Neuronal stem cell (in vitro differentiated cells): ENCODE data around the gene CLEC16A.

Experiments
- DNase-seq: peaks from one replicate; pipeline ENCODE4 v3.0.0-alpha.2; 2013; ENCODE audit warnings: low spot score
- H2AFZ ChIP-seq: one replicate; pipeline ENCODE4 v1.6.1; 2013; ENCODE audit warnings: mild to moderate bottlenecking, low read length, inconsistent platforms
- H2AK5ac ChIP-seq: 2 replicates; pipeline ENCODE4 v1.6.1; 2013; ENCODE audit warnings: low read depth, mild to moderate bottlenecking, inconsistent platforms, low read length, moderate library complexity, mixed read lengths
- H2BK120ac ChIP-seq: 2 replicates; pipeline ENCODE4 v1.6.1; 2013; ENCODE audit warnings: low read depth, mild to moderate bottlenecking, inconsistent platforms, low read length, moderate library complexity, mixed read lengths
- H2BK12ac ChIP-seq: one replicate; pipeline ENCODE4 v1.6.1; 2013; ENCODE audit warnings: low read length, inconsistent platforms
- H2BK15ac ChIP-seq: 2 replicates; pipeline ENCODE4 v1.6.1; 2013; ENCODE audit warnings: mild to moderate bottlenecking, low read length, inconsistent platforms, mixed read lengths
- H2BK5ac ChIP-seq: one replicate; pipeline ENCODE4 v1.6.1; 2013; ENCODE audit warnings: inconsistent platforms, mild to moderate bottlenecking, low read length, moderate library complexity
- H3K14ac ChIP-seq: one replicate; pipeline ENCODE4 v1.6.1; 2013; ENCODE audit warnings: low read length, inconsistent platforms
- H3K18ac ChIP-seq: 2 replicates; pipeline ENCODE4 v1.6.1; 2013; ENCODE audit warnings: low read length, inconsistent platforms
- H3K23ac ChIP-seq: 2 replicates; pipeline ENCODE4 v1.6.1; 2013; ENCODE audit warnings: low read depth, mild to moderate bottlenecking, mixed read lengths, low read length, inconsistent platforms; ENCODE audit not compliant: poor library complexity
- H3K27ac ChIP-seq: replicated peaks from 3 replicates; pipeline ENCODE4 v1.5.1; 2013; ENCODE audit warnings: low read length, inconsistent platforms
- H3K27me3 ChIP-seq, 3 experiments: 2 replicates each; pipeline ENCODE4 v1.6.1; 2013; ENCODE audit warnings: low read length in 3 of 3, mild to moderate bottlenecking in 2 of 3, inconsistent platforms in 1 of 3, low read depth in 1 of 3, mixed read lengths in 1 of 3, moderate library complexity in 1 of 3; ENCODE audit not compliant: control insufficient read depth in 3 of 3, insufficient read depth in 3 of 3
- H3K36me3 ChIP-seq, 2 donors: replicated peaks in 1 of 2; 2 replicates each; pipeline ENCODE4 v1.6.1; 2013; ENCODE audit warnings: low read length in 2 of 2; ENCODE audit not compliant: control insufficient read depth in 2 of 2, insufficient read depth in 2 of 2
- H3K4ac ChIP-seq: 2 replicates; pipeline ENCODE4 v1.6.1; 2013; ENCODE audit warnings: inconsistent platforms, mild to moderate bottlenecking, low read length, moderate library complexity
- H3K4me1 ChIP-seq, 2 donors: 1 replicate in 1 of 2; 2 replicates in 1 of 2; pipeline ENCODE4 v1.6.1; 2013; ENCODE audit warnings: low read length in 2 of 2, low read depth in 1 of 2; ENCODE audit not compliant: control insufficient read depth in 2 of 2, insufficient read depth in 1 of 2
- H3K4me2 ChIP-seq: one replicate; pipeline ENCODE4 v1.6.1; 2013; ENCODE audit warnings: mild to moderate bottlenecking, low read length, inconsistent platforms; ENCODE audit not compliant: insufficient read depth, poor library complexity, severe bottlenecking
- H3K4me3 ChIP-seq, 2 donors: 2 replicates each; pipeline ENCODE4 v1.5.1; 2013; ENCODE audit warnings: low read length in 2 of 2, mild to moderate bottlenecking in 2 of 2, inconsistent platforms in 1 of 2, moderate library complexity in 1 of 2
- H3K79me1 ChIP-seq: one replicate; pipeline ENCODE4 v1.6.1; 2013; ENCODE audit warnings: low read depth, mild to moderate bottlenecking, inconsistent platforms, low read length, moderate library complexity
- H3K9ac ChIP-seq: one replicate; pipeline ENCODE4 v1.6.1; 2013; ENCODE audit warnings: mild to moderate bottlenecking, low read depth, low read length, inconsistent platforms; ENCODE audit not compliant: poor library complexity
- H3K9me3 ChIP-seq, 2 donors: replicated peaks in 1 of 2; 2 replicates each; pipeline versions ENCODE3 to v1.6.1; 2013; ENCODE audit warnings: low read length in 2 of 2, mild to moderate bottlenecking in 2 of 2, inconsistent platforms in 1 of 2, low read depth in 1 of 2, mixed read lengths in 1 of 2, moderate library complexity in 1 of 2; ENCODE audit not compliant: control insufficient read depth in 2 of 2, insufficient read depth in 1 of 2
- H4K8ac ChIP-seq: one replicate; pipeline ENCODE4 v1.6.1; 2013; ENCODE audit warnings: low read depth, mild to moderate bottlenecking, inconsistent platforms, low read length, moderate library complexity
- H4K91ac ChIP-seq: one replicate; pipeline ENCODE4 v1.6.1; 2013; ENCODE audit warnings: low read length, low read depth, mild to moderate bottlenecking, inconsistent platforms; ENCODE audit not compliant: poor library complexity
- WGBS, 2 donors: extraction: QIAGEN DNeasy Blood & Tissue Kit; methylation state at CpG; one replicate each; pipeline ENCODE4 v1.1.7; 2013; ENCODE audit warnings: missing lambda C conversion rate in 2 of 2, mixed read lengths in 1 of 2; ENCODE audit not compliant: insufficient read length in 2 of 2, insufficient replicate concordance in 1 of 2; ENCODE audit errors: extremely low coverage in 2 of 2; 5-methylcytosine and 5-hydroxymethylcytosine counted together

Gene CLEC16A

DNA sequence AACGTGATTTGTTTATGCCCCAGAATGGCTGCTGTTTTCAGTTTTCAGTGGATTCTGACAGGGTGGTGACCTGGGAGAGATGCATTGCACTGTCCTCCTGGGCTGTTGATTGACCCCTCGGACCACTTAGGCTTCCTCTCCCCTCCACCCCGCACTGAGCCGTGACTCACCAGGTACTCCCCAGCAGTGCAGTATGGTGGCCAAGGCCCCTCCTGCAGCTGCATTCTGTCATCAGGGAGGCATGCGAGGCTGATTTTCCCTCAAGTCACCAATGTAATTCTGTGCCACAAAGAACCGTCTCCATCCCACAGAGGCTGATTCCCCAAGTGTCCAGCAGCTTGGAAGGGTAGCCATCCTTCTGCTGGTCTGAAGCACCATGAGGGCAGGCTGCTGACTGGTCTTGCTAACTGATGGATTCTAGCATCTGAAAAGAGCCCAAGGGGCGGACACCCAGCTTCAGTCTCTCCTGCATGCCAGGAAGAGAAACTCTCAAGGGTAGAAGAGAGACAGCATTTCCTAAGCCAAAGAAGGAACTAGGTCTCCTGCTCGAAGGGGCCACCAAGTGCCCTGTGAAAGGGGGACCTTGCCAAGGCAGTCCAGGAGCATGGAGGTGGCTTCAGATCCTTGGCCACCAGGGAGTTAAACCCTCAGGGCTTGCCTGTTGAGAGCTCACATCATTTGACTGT is 163.6 kb downstream of the CLEC16A start:
- H3K23ac ChIP-seq, result no peak overlapping the region
- H2AFZ ChIP-seq, result no peak overlapping the region
- peak overlapping the region in 1 of 2 donors; percentile 46 for H3K4me3 ChIP-seq
- DNase-seq, result no peak
- no peak overlapping the region for H2BK5ac ChIP-seq
- no peak overlapping the region for H2BK12ac ChIP-seq
- H3K14ac ChIP-seq, result no peak overlapping the region
- peaks cover 0 to 4% of the 10 kb centered on the region in 2 donors for H3K9me3 ChIP-seq
- peaks cover 0 to 6% of the 10 kb centered on the region in 2 donors for H3K4me1 ChIP-seq
- no peaks in the 10 kb centered on the region for H3K79me1 ChIP-seq
- no peak overlapping the region for H2BK15ac ChIP-seq
- H3K4me2 ChIP-seq, result no peak overlapping the region
- H4K91ac ChIP-seq, result no peak overlapping the region
- no CpG with 5 or more reads among the region's 8 CpGs for WGBS, 2 donors
- H3K4ac ChIP-seq, result no peak overlapping the region
- no peak overlapping the region for H2BK120ac ChIP-seq
- H3K36me3 ChIP-seq, result no peaks in the 10 kb centered on the region
- no peaks in the 10 kb centered on the region for H3K27me3 ChIP-seq
- H3K9ac ChIP-seq, result no peak overlapping the region
- H3K27ac ChIP-seq, result no peak overlapping the region
- H2AK5ac ChIP-seq, result no peak overlapping the region
- H3K18ac ChIP-seq, result peak overlapping the region; percentile 20
- H4K8ac ChIP-seq, result no peak overlapping the region

DNA sequence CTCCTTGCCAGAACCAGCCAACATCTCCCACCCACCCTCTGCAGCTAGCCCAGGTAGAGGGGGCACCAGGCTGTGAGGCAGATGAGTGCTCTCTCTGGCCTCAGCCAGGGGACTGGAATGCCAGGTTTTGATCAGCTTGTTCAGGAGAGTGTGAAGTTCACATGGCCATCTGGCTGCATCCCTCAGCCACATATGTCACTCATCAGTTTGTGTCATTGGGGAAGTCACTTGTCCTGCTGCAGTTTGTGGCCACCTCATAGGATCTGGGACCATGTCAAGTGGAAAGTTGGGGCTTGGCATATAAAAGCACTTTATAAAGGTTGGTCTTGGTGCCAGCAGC is 164.1 kb downstream of the CLEC16A start:
- H2BK15ac ChIP-seq, result no peak overlapping the region
- no peak overlapping the region for H3K14ac ChIP-seq
- no peaks in the 10 kb centered on the region for H3K36me3 ChIP-seq
- no peak for DNase-seq
- H4K8ac ChIP-seq, result no peak overlapping the region
- no peak overlapping the region for H3K4ac ChIP-seq
- H3K4me3 ChIP-seq, result no peak overlapping the region
- peak overlapping the region; percentile 20 for H3K18ac ChIP-seq
- no peak overlapping the region for H4K91ac ChIP-seq
- no peak overlapping the region for H2AK5ac ChIP-seq
- peaks cover 0 to 4% of the 10 kb centered on the region in 2 donors for H3K9me3 ChIP-seq
- H3K27ac ChIP-seq, result no peak overlapping the region
- H2BK5ac ChIP-seq, result no peak overlapping the region
- H3K27me3 ChIP-seq, result no peaks in the 10 kb centered on the region
- H3K4me1 ChIP-seq, result peaks cover 0 to 6% of the 10 kb centered on the region in 2 donors
- no peak overlapping the region for H2BK12ac ChIP-seq
- no peak overlapping the region for H2BK120ac ChIP-seq
- no peaks in the 10 kb centered on the region for H3K79me1 ChIP-seq
- H3K23ac ChIP-seq, result no peak overlapping the region
- no peak overlapping the region for H3K4me2 ChIP-seq
- H2AFZ ChIP-seq, result no peak overlapping the region
- H3K9ac ChIP-seq, result no peak overlapping the region

DNA sequence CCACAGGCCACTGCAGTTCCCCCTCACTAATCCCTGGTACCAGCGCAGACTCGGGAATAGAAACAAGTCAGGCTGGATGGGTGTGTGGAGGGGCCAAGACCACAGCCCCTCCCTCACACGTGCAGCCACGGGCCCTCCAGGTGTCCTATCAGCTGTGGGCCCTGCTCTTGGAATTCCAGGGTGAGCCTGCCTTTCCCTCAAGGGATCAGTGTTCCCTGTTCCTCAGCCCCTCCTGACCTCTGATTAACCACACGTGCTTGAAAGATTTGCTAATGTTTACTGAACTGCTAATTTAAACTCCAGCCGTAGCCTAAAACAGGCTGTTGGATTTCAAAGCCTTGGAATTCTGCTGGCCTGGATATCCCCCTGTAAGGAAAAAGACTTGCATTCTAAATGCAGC is 165.2 kb downstream of the CLEC16A start:
- Histone ChIP-seq H3K9me3 (peaks cover 0 to 4% of the 10 kb centered on the region in 2 donors), H3K4me1 (peaks cover 1 to 6% of the 10 kb centered on the region in 2 donors), H2AFZ (no peak overlapping the region), H2BK12ac (no peak overlapping the region), H4K8ac (no peak overlapping the region), H3K27ac (no peak overlapping the region), H3K4me2 (no peak overlapping the region), H3K4me3 (no peak overlapping the region), H3K14ac (no peak overlapping the region), H2BK120ac (no peak overlapping the region), H3K23ac (no peak overlapping the region), H3K9ac (no peak overlapping the region), H3K27me3 (no peaks in the 10 kb centered on the region), H2BK15ac (no peak overlapping the region), H4K91ac (no peak overlapping the region), H3K4ac (no peak overlapping the region), H3K18ac (no peak overlapping the region), H2AK5ac (no peak overlapping the region), H3K36me3 (no peaks in the 10 kb centered on the region), H2BK5ac (no peak overlapping the region), H3K79me1 (no peaks in the 10 kb centered on the region)
- no peak for DNase-seq
- no CpG with 5 or more reads among the region's 6 CpGs for WGBS, 2 donors

DNA sequence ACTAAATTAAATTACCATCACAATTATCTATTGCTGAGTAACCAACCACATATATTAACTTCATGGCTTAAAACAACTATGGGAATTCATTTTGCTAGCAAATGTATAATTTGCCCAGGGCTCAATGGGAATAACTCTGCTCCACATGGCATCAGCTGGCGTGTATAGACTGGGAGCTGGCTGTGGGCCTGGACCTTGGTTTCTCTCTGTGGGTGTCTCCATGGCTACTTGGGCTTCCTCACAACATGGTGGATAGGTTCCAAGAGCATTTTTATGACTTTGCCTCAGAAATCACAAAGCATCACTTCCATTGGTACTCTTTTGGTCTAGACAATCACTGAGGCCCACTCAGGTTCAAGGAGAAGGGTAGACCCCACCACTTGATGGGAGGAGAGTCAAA is 166.8 kb downstream of the CLEC16A start:
- H3K9me3 ChIP-seq, result peaks cover 0 to 4% of the 10 kb centered on the region in 2 donors
- no CpG with 5 or more reads among the region's 1 CpG for WGBS, 2 donors
- no peak for DNase-seq
- H2AK5ac ChIP-seq, result no peak overlapping the region
- H3K4ac ChIP-seq, result no peak overlapping the region
- H2BK15ac ChIP-seq, result no peak overlapping the region
- no peaks in the 10 kb centered on the region for H3K27me3 ChIP-seq
- H3K27ac ChIP-seq, result no peak overlapping the region
- H3K79me1 ChIP-seq, result no peaks in the 10 kb centered on the region
- no peak overlapping the region for H3K4me3 ChIP-seq
- no peak overlapping the region for H3K14ac ChIP-seq
- H3K23ac ChIP-seq, result no peak overlapping the region
- peaks cover 0 to 1% of the 10 kb centered on the region in 2 donors for H3K4me1 ChIP-seq
- H3K36me3 ChIP-seq, result no peaks in the 10 kb centered on the region
- no peak overlapping the region for H4K8ac ChIP-seq
- H4K91ac ChIP-seq, result no peak overlapping the region
- no peak overlapping the region for H2BK12ac ChIP-seq
- no peak overlapping the region for H2BK120ac ChIP-seq
- no peak overlapping the region for H2AFZ ChIP-seq
- no peak overlapping the region for H2BK5ac ChIP-seq
- H3K9ac ChIP-seq, result no peak overlapping the region
- no peak overlapping the region for H3K18ac ChIP-seq
- H3K4me2 ChIP-seq, result no peak overlapping the region
